Measurements from ENCODE around the gene HYCC2. TPM values are rescaled to one million over a fixed set of nuclear protein-coding genes. Genes with fewer than 3 reads are reported as not detected.

HYCC2 gene
- total and polyA plus RNA-seq, 2 donors (not counting 1 experiment from before 2014, with no cell fraction given) = 6.2 to 8.6 TPM

GRCh38 chr2:201059961-201060755, 11.3 kb downstream of the HYCC2 start:
- no peaks in the 10 kb centered on the region for H3K27me3 ChIP-seq (ENCODE audit: control insufficient read depth, insufficient read depth, low read length)
- no peak overlapping the region for H3K9ac ChIP-seq (ENCODE audit: insufficient read depth, low read length)
- H3K79me2 ChIP-seq (ENCODE audit: control insufficient read depth, insufficient read depth, low read length) = peaks cover 25% of the 10 kb centered on the region
- no peak overlapping the region for H3K4me2 ChIP-seq (ENCODE audit: extremely low read depth, insufficient read depth, low read length)
- no peaks in the 10 kb centered on the region for H4K20me1 ChIP-seq (ENCODE audit: control insufficient read depth, extremely low read depth, insufficient read depth, low read length)
- H3K4me3 ChIP-seq (replicated peaks in 1 of 4; ENCODE audit: control extremely low read depth in 1 of 4, insufficient read depth in 1 of 4, low read depth in 3 of 4, low read length in 4 of 4) = no peak overlapping the region
- TF ChIP-seq EZH2 (IDR thresholded peaks at IDR 0.05; ENCODE audit: low read length, missing control alignments) (no peak), CTCF (conservative IDR thresholded peaks at IDR 0.05 in 1 of 2, IDR thresholded peaks at IDR 0.05 in 1 of 2; ENCODE audit: low read depth in 1 of 2, low read length in 2 of 2) (no peak)
- no peaks in the 10 kb centered on the region for H3K4me1 ChIP-seq (ENCODE audit: control insufficient read depth, extremely low read depth, insufficient read depth, low read length)
- H3K9me3 ChIP-seq (ENCODE audit: control insufficient read depth, insufficient read depth, low read depth, low read length) = no peaks in the 10 kb centered on the region
- H3K27ac ChIP-seq (ENCODE audit: insufficient read depth, low read length) = no peak overlapping the region
- H3K36me3 ChIP-seq (ENCODE audit: control insufficient read depth, insufficient read depth, low read length) = no peaks in the 10 kb centered on the region
- no peak overlapping the region for H2AFZ ChIP-seq (ENCODE audit: low read length)
- DNase-seq (ENCODE audit: low read depth in 2 of 2) = no peak

- Histone ChIP-seq H3K36me3 (ENCODE audit: control insufficient read depth, insufficient read depth, low read length) (no peaks in the 10 kb centered on the region), H3K4me2 (ENCODE audit: extremely low read depth, insufficient read depth, low read length) (no peak overlapping the region), H3K4me1 (ENCODE audit: control insufficient read depth, extremely low read depth, insufficient read depth, low read length) (no peaks in the 10 kb centered on the region), H4K20me1 (ENCODE audit: control insufficient read depth, extremely low read depth, insufficient read depth, low read length) (no peaks in the 10 kb centered on the region), H3K27me3 (ENCODE audit: control insufficient read depth, insufficient read depth, low read length) (no peaks in the 10 kb centered on the region), H3K4me3 (replicated peaks in 1 of 4; ENCODE audit: control extremely low read depth in 1 of 4, insufficient read depth in 1 of 4, low read depth in 3 of 4, low read length in 4 of 4) (no peak overlapping the region), H3K79me2 (ENCODE audit: control insufficient read depth, insufficient read depth, low read length) (peaks cover 25% of the 10 kb centered on the region), H3K27ac (ENCODE audit: insufficient read depth, low read length) (no peak overlapping the region), H2AFZ (ENCODE audit: low read length) (no peak overlapping the region), H3K9me3 (ENCODE audit: control insufficient read depth, insufficient read depth, low read depth, low read length) (no peaks in the 10 kb centered on the region), H3K9ac (ENCODE audit: insufficient read depth, low read length) (no peak overlapping the region)
- no peak for DNase-seq (ENCODE audit: low read depth in 2 of 2)
- TF ChIP-seq EZH2 (IDR thresholded peaks at IDR 0.05; ENCODE audit: low read length, missing control alignments) (no peak), CTCF (conservative IDR thresholded peaks at IDR 0.05 in 1 of 2, IDR thresholded peaks at IDR 0.05 in 1 of 2; ENCODE audit: low read depth in 1 of 2, low read length in 2 of 2) (no peak)
Observed at GRCh38 chr2:201058914-201059313, 12.6 kb downstream of the HYCC2 start.

GRCh38 chr2:201057715-201058248, 13.7 kb downstream of the HYCC2 start:
- Histone ChIP-seq H3K27me3 (ENCODE audit: control insufficient read depth, insufficient read depth, low read length) (no peaks in the 10 kb centered on the region), H3K4me1 (ENCODE audit: control insufficient read depth, extremely low read depth, insufficient read depth, low read length) (no peaks in the 10 kb centered on the region), H3K36me3 (ENCODE audit: control insufficient read depth, insufficient read depth, low read length) (no peaks in the 10 kb centered on the region), H3K9ac (ENCODE audit: insufficient read depth, low read length) (no peak overlapping the region), H3K9me3 (ENCODE audit: control insufficient read depth, insufficient read depth, low read depth, low read length) (no peaks in the 10 kb centered on the region), H4K20me1 (ENCODE audit: control insufficient read depth, extremely low read depth, insufficient read depth, low read length) (no peaks in the 10 kb centered on the region), H3K4me2 (ENCODE audit: extremely low read depth, insufficient read depth, low read length) (no peak overlapping the region), H3K4me3 (replicated peaks in 1 of 4; ENCODE audit: control extremely low read depth in 1 of 4, insufficient read depth in 1 of 4, low read depth in 3 of 4, low read length in 4 of 4) (no peak overlapping the region), H3K79me2 (ENCODE audit: control insufficient read depth, insufficient read depth, low read length) (peaks cover 22% of the 10 kb centered on the region), H3K27ac (ENCODE audit: insufficient read depth, low read length) (no peak overlapping the region), H2AFZ (ENCODE audit: low read length) (no peak overlapping the region)
- DNase-seq (ENCODE audit: low read depth in 2 of 2) = no peak
- TF ChIP-seq EZH2 (IDR thresholded peaks at IDR 0.05; ENCODE audit: low read length, missing control alignments) (no peak), CTCF (conservative IDR thresholded peaks at IDR 0.05 in 1 of 2, IDR thresholded peaks at IDR 0.05 in 1 of 2; ENCODE audit: low read depth in 1 of 2, low read length in 2 of 2) (no peak)

All from fibroblast of lung (primary cell).